ENCODE results near the gene EDC3. TPM values are rescaled to one million over a fixed set of nuclear protein-coding genes. Genes with fewer than 3 reads are reported as not detected.

Gene EDC3
- total and polyA plus RNA-seq, 8 donors = 27.9 to 43.6 (median 36.7) TPM

- no peaks in the 10 kb centered on the region for H3K27me3 ChIP-seq
- H3K27ac ChIP-seq = no peak overlapping the region
- ATAC-seq = no peak
- no peaks in the 10 kb centered on the region for H3K9me3 ChIP-seq
- no peak overlapping the region for H3K4me3 ChIP-seq
- DNase-seq = no peak
- H3K4me1 ChIP-seq = no peaks in the 10 kb centered on the region
- peaks cover 0 to 48% of the 10 kb centered on the region in 2 donors for H3K36me3 ChIP-seq
- intact Hi-C loops (cut with DNase I) = no loop called here
- TF ChIP-seq, protein P1, sequence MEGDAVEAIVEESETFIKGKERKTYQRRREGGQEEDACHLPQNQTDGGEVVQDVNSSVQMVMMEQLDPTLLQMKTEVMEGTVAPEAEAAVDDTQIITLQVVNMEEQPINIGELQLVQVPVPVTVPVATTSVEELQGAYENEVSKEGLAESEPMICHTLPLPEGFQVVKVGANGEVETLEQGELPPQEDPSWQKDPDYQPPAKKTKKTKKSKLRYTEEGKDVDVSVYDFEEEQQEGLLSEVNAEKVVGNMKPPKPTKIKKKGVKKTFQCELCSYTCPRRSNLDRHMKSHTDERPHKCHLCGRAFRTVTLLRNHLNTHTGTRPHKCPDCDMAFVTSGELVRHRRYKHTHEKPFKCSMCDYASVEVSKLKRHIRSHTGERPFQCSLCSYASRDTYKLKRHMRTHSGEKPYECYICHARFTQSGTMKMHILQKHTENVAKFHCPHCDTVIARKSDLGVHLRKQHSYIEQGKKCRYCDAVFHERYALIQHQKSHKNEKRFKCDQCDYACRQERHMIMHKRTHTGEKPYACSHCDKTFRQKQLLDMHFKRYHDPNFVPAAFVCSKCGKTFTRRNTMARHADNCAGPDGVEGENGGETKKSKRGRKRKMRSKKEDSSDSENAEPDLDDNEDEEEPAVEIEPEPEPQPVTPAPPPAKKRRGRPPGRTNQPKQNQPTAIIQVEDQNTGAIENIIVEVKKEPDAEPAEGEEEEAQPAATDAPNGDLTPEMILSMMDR (IDR thresholded peaks at IDR 0.05) = no peak
These were observed 21.7 kb downstream of the EDC3 start for GRCh38 chr15:74674161-74674560.

DNA sequence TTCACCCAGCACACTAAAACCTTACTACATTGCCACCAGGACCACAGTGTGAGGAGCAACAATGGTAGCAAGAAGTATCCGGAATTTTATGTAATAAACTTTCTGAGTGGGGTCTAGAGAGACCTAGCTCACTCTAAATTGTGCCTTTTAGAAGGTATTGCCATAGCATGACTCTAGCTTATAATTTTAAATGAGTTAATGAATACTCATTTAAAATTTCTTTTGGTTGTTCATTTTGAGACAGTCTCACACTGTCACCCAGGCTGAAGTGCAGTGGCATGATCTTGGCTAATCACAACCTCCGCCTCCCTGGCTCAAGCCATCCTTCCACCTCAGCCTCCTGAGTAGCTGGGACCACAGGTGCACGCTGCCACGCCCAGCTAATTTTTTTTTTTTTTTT lies 26.2 kb downstream of the EDC3 start:
- no peaks in the 10 kb centered on the region for H3K27me3 ChIP-seq
- intact Hi-C loops (cut with DNase I) = no loop called here
- peaks cover 3 to 9% of the 10 kb centered on the region in 2 donors for H3K4me1 ChIP-seq
- ATAC-seq (no peak), DNase-seq (no peak)
- H3K4me3 ChIP-seq = no peak overlapping the region
- no peak overlapping the region for H3K27ac ChIP-seq
- H3K36me3 ChIP-seq = peaks cover 0 to 53% of the 10 kb centered on the region in 2 donors
- H3K9me3 ChIP-seq = no peaks in the 10 kb centered on the region
- TF ChIP-seq, protein P1 (IDR thresholded peaks at IDR 0.05) = no peak

DNA sequence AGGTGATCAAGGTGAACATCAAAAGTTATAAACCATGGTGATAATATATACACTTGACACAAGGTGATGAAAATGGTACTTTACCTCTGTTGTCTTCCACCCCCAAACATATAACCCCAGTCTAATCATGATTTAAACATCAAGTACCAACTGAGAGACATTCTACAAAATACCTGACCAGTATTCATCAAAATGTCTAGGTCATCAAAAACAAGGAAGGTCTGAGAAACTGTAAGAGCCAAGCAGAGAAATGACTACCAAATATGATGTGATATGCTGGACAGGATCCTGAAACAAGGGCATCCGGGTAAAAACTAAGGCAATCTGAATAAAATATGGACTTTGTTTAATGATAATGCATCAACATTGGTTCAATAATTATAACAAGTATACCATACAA lies 27.8 kb downstream of the EDC3 start:
- intact Hi-C loops (cut with DNase I) = no loop called here
- TF ChIP-seq, protein P1 (IDR thresholded peaks at IDR 0.05) = no peak
- no peak for ATAC-seq

DNA sequence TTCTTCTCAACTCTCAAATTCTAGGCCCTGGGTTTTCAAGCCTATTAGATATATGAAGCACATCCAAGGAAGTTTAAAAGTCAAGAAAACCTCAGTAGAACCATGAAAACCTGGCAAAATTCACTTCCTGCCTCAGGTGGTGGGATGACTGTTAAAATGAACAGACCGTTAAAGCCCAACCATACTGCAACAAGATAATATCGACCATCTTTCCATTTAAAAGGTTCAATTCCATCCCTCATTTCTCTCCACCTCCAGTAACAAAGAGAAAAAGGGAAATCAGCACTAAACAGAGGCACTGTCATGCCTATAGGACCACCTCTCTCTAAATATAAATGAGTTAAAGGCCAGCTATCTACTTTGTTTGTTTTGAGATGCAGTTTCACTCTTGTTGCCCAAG lies 31.2 kb downstream of the EDC3 start:
- Histone ChIP-seq H3K27me3 (no peaks in the 10 kb centered on the region), H3K36me3 (peaks cover 0 to 6% of the 10 kb centered on the region in 2 donors), H3K9me3 (no peaks in the 10 kb centered on the region), H3K4me3 (no peak overlapping the region), H3K27ac (peak overlapping the region; percentile 30 to 65), H3K4me1 (peaks cover 16 to 32% of the 10 kb centered on the region in 2 donors)
- ATAC-seq (no peak), DNase-seq (no peak)
- intact Hi-C loops (cut with DNase I) = no loop called here
- TF ChIP-seq, protein P1 (IDR thresholded peaks at IDR 0.05) = no peak

More for the DNA sequence above, 27.8 kb downstream of the EDC3 start:
- Histone ChIP-seq H3K9me3 (no peaks in the 10 kb centered on the region), H3K4me1 (peaks cover 16 to 26% of the 10 kb centered on the region in 2 donors), H3K27me3 (no peaks in the 10 kb centered on the region), H3K27ac (no peak overlapping the region), H3K36me3 (peaks cover 0 to 36% of the 10 kb centered on the region in 2 donors), H3K4me3 (no peak overlapping the region)
- no peak for DNase-seq

- ATAC-seq (peak; percentile 94), DNase-seq (peak in 1 of 4 donors; percentile 70)
- no peak overlapping the region for H3K4me3 ChIP-seq
- no peaks in the 10 kb centered on the region for H3K9me3 ChIP-seq
- TF ChIP-seq, protein P1 (IDR thresholded peaks at IDR 0.05) = no peak
- H3K27me3 ChIP-seq = no peaks in the 10 kb centered on the region
- H3K27ac ChIP-seq = peak overlapping the region; percentile 30 to 65
- intact Hi-C loops (cut with DNase I) = no loop called here
- H3K36me3 ChIP-seq = peaks cover 0 to 5% of the 10 kb centered on the region in 2 donors
- peaks cover 16 to 32% of the 10 kb centered on the region in 2 donors for H3K4me1 ChIP-seq
These were observed 31.7 kb downstream of the EDC3 start for GRCh38 chr15:74664028-74664616.

All from left lung (tissue), 10 donors.